Small intestine (tissue), 7 donors: ENCODE data around the gene ZNF723. TPM values are rescaled to one million over a fixed set of nuclear protein-coding genes. Genes with fewer than 3 reads are reported as not detected.
"Not testable (repeated sequence)": the region's sequence is repeated elsewhere in the genome, so short reads cannot be mapped to it uniquely, and the experiment has no call there.

Experiments
- DNase-seq, 2 donors: peaks; one replicate each; pipeline versions ENCODE4 v3.0.0 to v3.0.0-alpha.2; 2013
- FAIRE-seq: peaks from 2 replicates; lab custom pipeline; 2012; peaks lifted over from hg19 to GRCh38; lab: Jason Lieb, UNC
- H3K27ac ChIP-seq, 3 donors: one replicate each; pipeline ENCODE4 v1.5.1; 2013; ENCODE audit warnings: low read length in 2 of 3, mild to moderate bottlenecking in 2 of 3, control low read depth in 1 of 3, inconsistent platforms in 1 of 3, low read depth in 1 of 3, moderate library complexity in 1 of 3
- H3K27me3 ChIP-seq, 3 donors: one replicate each; pipeline ENCODE4 v1.6.1; 2013; ENCODE audit warnings: low read length in 3 of 3, inconsistent platforms in 1 of 3; ENCODE audit not compliant: control insufficient read depth in 3 of 3, insufficient read depth in 3 of 3
- H3K36me3 ChIP-seq, 3 donors: one replicate each; pipeline ENCODE4 v1.6.1; 2013; ENCODE audit warnings: low read length in 3 of 3, inconsistent platforms in 1 of 3, low read depth in 1 of 3, mild to moderate bottlenecking in 1 of 3, moderate library complexity in 1 of 3; ENCODE audit not compliant: control insufficient read depth in 3 of 3, insufficient read depth in 2 of 3
- H3K4me1 ChIP-seq, 3 donors: one replicate each; pipeline ENCODE4 v1.6.1; 2013; ENCODE audit warnings: low read length in 2 of 3, inconsistent platforms in 1 of 3, low read depth in 1 of 3, mild to moderate bottlenecking in 1 of 3, moderate library complexity in 1 of 3; ENCODE audit not compliant: control insufficient read depth in 3 of 3, insufficient read depth in 2 of 3
- H3K4me3 ChIP-seq, 3 donors: one replicate each; pipeline ENCODE4 v1.5.1; 2013; ENCODE audit warnings: low read length in 3 of 3, control low read depth in 1 of 3, inconsistent platforms in 1 of 3, low read depth in 1 of 3, mild to moderate bottlenecking in 1 of 3, moderate library complexity in 1 of 3
- H3K9me3 ChIP-seq, 2 donors: one replicate each; pipeline ENCODE4 v1.6.1; 2013; ENCODE audit warnings: low read depth in 1 of 2, low read length in 1 of 2; ENCODE audit not compliant: control insufficient read depth in 2 of 2, insufficient read depth in 1 of 2
- WGBS, 3 donors: extraction: QIAGEN DNeasy Blood & Tissue Kit; methylation state at CpG; one replicate each; pipeline ENCODE4 v1.1.7; 2013; 5-methylcytosine and 5-hydroxymethylcytosine counted together
- polyA plus RNA-seq, 4 donors: library from polyadenylated mRNA; stranded (reverse) in 3 of 4; unstranded in 1 of 4; fragments of 200-250 nt in 3 of 4; fragments of 120-200 nt in 1 of 4; gene quantifications; one replicate each; pipeline versions ENCODE4 v1.2.1 to v1.2.3, GENCODE V29; 2013
- donor health status: healthy with polysubstance abuse.
- donor health status: control.
- donor health status: control.
- donor health status: Bipolar disorder and iron deficiency.
- donor health status: healthy.

The ZNF723 gene
- polyA plus RNA-seq, 4 donors, result not detected

GRCh38 chr19:22857713-22858320, 25.7 kb downstream of the ZNF723 start:
- H3K27ac ChIP-seq, FAIRE-seq, H3K4me3 ChIP-seq, H3K27me3 ChIP-seq, DNase-seq, H3K4me1 ChIP-seq, H3K36me3 ChIP-seq: not testable (repeated sequence)
- H3K9me3 ChIP-seq, result peaks cover 0 to 27% of the 10 kb centered on the region in 2 donors

DNA sequence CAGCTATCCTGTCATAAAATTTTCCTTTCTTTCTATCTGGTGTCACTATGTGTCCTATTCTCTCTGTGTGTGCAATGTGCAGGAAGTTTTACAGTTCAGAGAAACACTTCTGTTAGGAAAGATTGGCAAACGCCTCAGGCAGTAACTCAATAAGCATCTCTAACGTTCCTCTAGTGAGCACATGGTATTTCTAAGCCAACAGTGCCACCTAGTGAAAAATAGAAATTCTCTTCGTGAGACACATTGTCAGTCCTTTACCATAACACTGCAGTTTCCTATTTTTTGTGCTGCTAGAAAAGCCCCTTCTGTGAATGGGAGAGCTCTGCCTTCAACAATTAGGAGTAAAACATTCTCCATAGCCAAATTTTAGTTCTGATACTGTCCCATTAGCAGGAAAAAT, 50.7 kb downstream of the ZNF723 start:
- H3K4me1 ChIP-seq, result no peaks in the 10 kb centered on the region
- H3K27me3 ChIP-seq, result no peaks in the 10 kb centered on the region
- DNase-seq (peak; percentile 0 to 11), FAIRE-seq (no peak)
- no peaks in the 10 kb centered on the region for H3K36me3 ChIP-seq
- WGBS, 3 donors, result 5 to 16% (median 12%) methylated on average over 3 of the region's 3 CpGs
- H3K27ac ChIP-seq, result no peak overlapping the region
- H3K9me3 ChIP-seq, result peaks cover 0 to 22% of the 10 kb centered on the region in 2 donors
- no peak overlapping the region for H3K4me3 ChIP-seq

DNA sequence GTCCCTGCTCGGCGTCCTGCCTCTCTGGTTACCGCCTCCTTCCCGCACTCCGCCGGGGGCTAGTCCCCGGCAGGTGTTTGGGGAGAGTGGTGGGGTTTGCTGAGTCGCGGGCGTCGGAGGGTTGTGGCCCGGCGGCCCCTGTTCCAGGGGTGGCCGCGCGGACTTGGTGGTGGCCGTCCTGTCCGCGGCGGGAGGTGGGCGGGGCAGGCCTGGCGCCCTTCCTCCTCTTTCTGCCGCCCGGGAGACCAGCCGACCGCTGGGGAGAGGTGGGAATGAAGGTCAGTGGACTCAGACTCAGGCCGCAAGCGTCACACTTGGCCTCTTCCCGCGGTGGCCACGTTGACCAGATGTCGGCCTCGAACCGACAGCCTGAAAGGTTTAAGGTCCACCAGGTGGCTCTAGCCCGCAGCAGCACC, 61.8 kb downstream of the ZNF723 start:
- no peaks in the 10 kb centered on the region for H3K4me1 ChIP-seq
- no peak overlapping the region for H3K4me3 ChIP-seq
- peaks cover 3 to 29% of the 10 kb centered on the region in 2 donors for H3K9me3 ChIP-seq
- no peaks in the 10 kb centered on the region for H3K27me3 ChIP-seq
- FAIRE-seq, result no peak
- no peak overlapping the region for H3K27ac ChIP-seq
- 85 to 93% (median 90%) methylated on average over 29 to 35 of the region's 35 CpGs for WGBS, 3 donors
- no peaks in the 10 kb centered on the region for H3K36me3 ChIP-seq
- DNase-seq, result no peak

DNA sequence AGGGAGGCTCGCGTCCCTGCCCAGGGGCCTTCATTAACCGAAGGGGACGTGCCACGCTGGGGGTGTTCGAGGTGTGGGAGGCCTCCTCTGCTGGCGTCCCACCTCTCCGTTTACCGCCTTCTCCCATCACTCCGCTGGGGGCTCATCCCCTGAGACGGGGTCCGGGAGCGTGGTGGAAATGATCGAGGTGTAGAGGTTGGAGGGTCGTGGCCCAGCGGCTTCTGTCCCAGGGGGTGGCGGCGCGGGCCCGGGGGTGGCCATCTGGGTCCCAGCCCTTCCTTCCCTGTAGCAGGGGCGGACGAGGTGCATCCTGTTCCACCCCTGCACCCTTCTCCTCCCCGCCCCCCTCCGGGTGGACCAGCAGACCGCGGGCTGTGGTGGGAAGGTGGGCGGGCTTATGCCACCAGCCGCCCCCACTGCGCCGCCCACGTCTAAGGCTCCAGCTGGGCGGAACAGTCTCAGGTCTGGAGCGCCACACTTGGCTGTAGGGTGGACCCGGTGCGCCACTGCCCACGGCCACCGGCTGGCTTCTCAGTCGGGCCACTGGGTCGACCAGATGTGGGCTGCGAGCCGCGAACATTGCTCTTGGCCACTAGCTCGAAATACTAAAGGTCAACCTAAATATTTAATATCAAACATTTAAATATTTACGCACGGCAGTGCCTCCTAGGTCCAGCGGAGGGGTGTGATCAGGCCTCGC, 69.5 kb downstream of the ZNF723 start:
- DNase-seq (no peak), FAIRE-seq (no peak)
- no peaks in the 10 kb centered on the region for H3K4me1 ChIP-seq
- H3K27ac ChIP-seq, result no peak overlapping the region
- H3K4me3 ChIP-seq, result no peak overlapping the region
- H3K36me3 ChIP-seq, result no peaks in the 10 kb centered on the region
- WGBS, 3 donors, result 95 to 97% (median 95%) methylated on average over 41 to 47 of the region's 47 CpGs
- H3K9me3 ChIP-seq, result peaks cover 4 to 50% of the 10 kb centered on the region in 2 donors
- H3K27me3 ChIP-seq, result no peaks in the 10 kb centered on the region

Other genes with a start within 250 kb of the ZNF723 start
- gene ZNF492, start 198.0 kb upstream of the ZNF723 start, polyA plus RNA-seq, result 1 to 10 TPM in 1 of 4 donors, under 1 TPM in 1, not detected in 2; 0.28 to 1.5 TPM
- under 1 TPM in 2 of 4 donors, not detected in 2; 0.01 to 0.21 TPM for gene ZNF99, start 48.1 kb upstream of the ZNF723 start, polyA plus RNA-seq
- under 1 TPM in 1 of 4 donors, not detected in 3; 0.12 TPM for gene ZNF728, start 170.9 kb downstream of the ZNF723 start, polyA plus RNA-seq